HEK293T (cell line): ENCODE results near the gene DEDD2.

Experiments
- CTBP1 ChIP-seq: fragments of 450-650 bp; IDR thresholded peaks from 2 replicates; pipeline ENCODE4 v1.6.1; 2016; ENCODE audit warnings: borderline replicate concordance
- ELF4 ChIP-seq: fragments of 450-650 bp; IDR thresholded peaks from 2 replicates; pipeline ENCODE4 v1.6.1; 2017; ENCODE audit warnings: antibody characterized with exemption
- FOXK2 ChIP-seq: fragments of 450-650 bp; IDR thresholded peaks from 2 replicates; pipeline ENCODE4 v1.6.1; 2016; ENCODE audit warnings: mild to moderate bottlenecking
- L3MBTL2 ChIP-seq: fragments of 450-650 bp; conservative IDR thresholded peaks from 2 replicates; pipeline ENCODE4 v1.6.1; 2016; ENCODE audit warnings: mild to moderate bottlenecking
- TF ChIP-seq, protein P1 (sequence below): fragments of 450-650 bp; IDR thresholded peaks from 2 replicates; pipeline ENCODE4 v1.6.1; 2016

GRCh38 chr19:42261763-42262162, 44.3 kb upstream of the DEDD2 start:
- TF ChIP-seq ELF4 (no peak), L3MBTL2 (no peak), FOXK2 (no peak), CTBP1 (no peak)
- TF ChIP-seq, protein P1, sequence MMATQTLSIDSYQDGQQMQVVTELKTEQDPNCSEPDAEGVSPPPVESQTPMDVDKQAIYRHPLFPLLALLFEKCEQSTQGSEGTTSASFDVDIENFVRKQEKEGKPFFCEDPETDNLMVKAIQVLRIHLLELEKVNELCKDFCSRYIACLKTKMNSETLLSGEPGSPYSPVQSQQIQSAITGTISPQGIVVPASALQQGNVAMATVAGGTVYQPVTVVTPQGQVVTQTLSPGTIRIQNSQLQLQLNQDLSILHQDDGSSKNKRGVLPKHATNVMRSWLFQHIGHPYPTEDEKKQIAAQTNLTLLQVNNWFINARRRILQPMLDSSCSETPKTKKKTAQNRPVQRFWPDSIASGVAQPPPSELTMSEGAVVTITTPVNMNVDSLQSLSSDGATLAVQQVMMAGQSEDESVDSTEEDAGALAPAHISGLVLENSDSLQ = no peak
